ENCODE measurements around the gene SRRM3. TPM values are rescaled to one million over a fixed set of nuclear protein-coding genes. Genes with fewer than 3 reads are reported as not detected.
"Not testable (repeated sequence)": the region's sequence is repeated elsewhere in the genome, so short reads cannot be mapped to it uniquely, and the experiment has no call there.

SRRM3 gene
- total RNA-seq, 1 donor from 2014 or later, result 1.7 TPM

GRCh38 chr7:76269895-76270294 is 68.2 kb downstream of the SRRM3 start:
- H3K4me1 Mint-ChIP-seq (ENCODE audit: low read depth, unreplicated experiment), result peaks cover 10% of the 10 kb centered on the region
- DNase-seq (ENCODE audit: low read depth), result no peak
- H3K27me3 Mint-ChIP-seq (ENCODE audit: low read depth, unreplicated experiment), result peaks cover 33% of the 10 kb centered on the region
- no peak overlapping the region for H3K4me3 Mint-ChIP-seq (ENCODE audit: unreplicated experiment)
- no peaks in the 10 kb centered on the region for H3K4me1 ChIP-seq (ENCODE audit: insufficient read depth, low read length)
- no peaks in the 10 kb centered on the region for H4K20me1 ChIP-seq (ENCODE audit: insufficient read depth, low read length)
- no peak overlapping the region for H3K9ac ChIP-seq (ENCODE audit: low read length)
- peak; percentile 6 for TF ChIP-seq EZH2 (IDR thresholded peaks at IDR 0.05; ENCODE audit: insufficient read depth, low read length)
- no peak for TF ChIP-seq CTCF (IDR thresholded peaks at IDR 0.05; ENCODE audit: insufficient read depth, low read depth, low read length)
- H3K36me3 ChIP-seq (ENCODE audit: insufficient read depth, low read length), result no peaks in the 10 kb centered on the region
- H3K36me3 Mint-ChIP-seq (ENCODE audit: low read depth, unreplicated experiment), result no peaks in the 10 kb centered on the region
- peaks cover 43% of the 10 kb centered on the region for H3K27me3 ChIP-seq (ENCODE audit: insufficient read depth, low read length)
- H3K9me3 ChIP-seq (ENCODE audit: insufficient read depth, low read depth, low read length), result no peaks in the 10 kb centered on the region
- H3K4me3 ChIP-seq (ENCODE audit: insufficient read depth, low read depth, low read length), result no peak overlapping the region
- no peak for FAIRE-seq
- no peaks in the 10 kb centered on the region for H3K79me2 ChIP-seq (ENCODE audit: insufficient read depth, low read length)
- no peak overlapping the region for H3K27ac Mint-ChIP-seq (ENCODE audit: unreplicated experiment)
- no peak overlapping the region for H3K4me2 ChIP-seq (ENCODE audit: low read length)
- no peak overlapping the region for H3K27ac ChIP-seq (ENCODE audit: low read depth, low read length)
- no peaks in the 10 kb centered on the region for H3K9me3 Mint-ChIP-seq (ENCODE audit: unreplicated experiment)
- H2AFZ ChIP-seq (ENCODE audit: low read depth, low read length), result no peak overlapping the region

- H4K20me1 ChIP-seq (ENCODE audit: insufficient read depth, low read length); H3K4me3 Mint-ChIP-seq (ENCODE audit: unreplicated experiment): not testable (repeated sequence)
- peaks cover 35% of the 10 kb centered on the region for H3K27me3 Mint-ChIP-seq (ENCODE audit: low read depth, unreplicated experiment)
Observed at GRCh38 chr7:76271384-76271783, 69.7 kb downstream of the SRRM3 start.

GRCh38 chr7:76272142-76272541 is 70.4 kb downstream of the SRRM3 start:
- H3K27me3 ChIP-seq (ENCODE audit: insufficient read depth, low read length), result peaks cover 40% of the 10 kb centered on the region
- no peak for TF ChIP-seq EZH2 (IDR thresholded peaks at IDR 0.05; ENCODE audit: insufficient read depth, low read length)
- TF ChIP-seq CTCF (IDR thresholded peaks at IDR 0.05; ENCODE audit: insufficient read depth, low read depth, low read length), result no peak
- Mint-ChIP-seq H3K9me3 (ENCODE audit: unreplicated experiment) (no peaks in the 10 kb centered on the region), H3K4me3 (ENCODE audit: unreplicated experiment) (no peak overlapping the region), H3K27me3 (ENCODE audit: low read depth, unreplicated experiment) (peaks cover 31% of the 10 kb centered on the region), H3K4me1 (ENCODE audit: low read depth, unreplicated experiment) (peaks cover 10% of the 10 kb centered on the region), H3K27ac (ENCODE audit: unreplicated experiment) (no peak overlapping the region), H3K36me3 (ENCODE audit: low read depth, unreplicated experiment) (no peaks in the 10 kb centered on the region)
- H3K36me3 ChIP-seq (ENCODE audit: insufficient read depth, low read length), result no peaks in the 10 kb centered on the region
- no peaks in the 10 kb centered on the region for H3K9me3 ChIP-seq (ENCODE audit: insufficient read depth, low read depth, low read length)
- DNase-seq (ENCODE audit: low read depth), result no peak
- no peak for FAIRE-seq
- H4K20me1 ChIP-seq (ENCODE audit: insufficient read depth, low read length), result no peaks in the 10 kb centered on the region
- no peak overlapping the region for H3K9ac ChIP-seq (ENCODE audit: low read length)
- H3K79me2 ChIP-seq (ENCODE audit: insufficient read depth, low read length), result no peaks in the 10 kb centered on the region
- H3K4me3 ChIP-seq (ENCODE audit: insufficient read depth, low read depth, low read length), result no peak overlapping the region
- no peak overlapping the region for H3K27ac ChIP-seq (ENCODE audit: low read depth, low read length)
- H2AFZ ChIP-seq (ENCODE audit: low read depth, low read length), result no peak overlapping the region
- no peaks in the 10 kb centered on the region for H3K4me1 ChIP-seq (ENCODE audit: insufficient read depth, low read length)
- H3K4me2 ChIP-seq (ENCODE audit: low read length), result no peak overlapping the region

More at GRCh38 chr7:76271384-76271783, 69.7 kb downstream of the SRRM3 start:
- H3K27ac Mint-ChIP-seq (ENCODE audit: unreplicated experiment); H3K27ac ChIP-seq (ENCODE audit: low read depth, low read length); H3K4me3 ChIP-seq (ENCODE audit: insufficient read depth, low read depth, low read length); H3K4me1 ChIP-seq (ENCODE audit: insufficient read depth, low read length); H3K9ac ChIP-seq (ENCODE audit: low read length); H2AFZ ChIP-seq (ENCODE audit: low read depth, low read length); H3K9me3 Mint-ChIP-seq (ENCODE audit: unreplicated experiment); H3K36me3 Mint-ChIP-seq (ENCODE audit: low read depth, unreplicated experiment); FAIRE-seq; H3K79me2 ChIP-seq (ENCODE audit: insufficient read depth, low read length); DNase-seq (ENCODE audit: low read depth); H3K9me3 ChIP-seq (ENCODE audit: insufficient read depth, low read depth, low read length); H3K4me2 ChIP-seq (ENCODE audit: low read length); H3K36me3 ChIP-seq (ENCODE audit: insufficient read depth, low read length): not testable (repeated sequence)
- peaks cover 43% of the 10 kb centered on the region for H3K27me3 ChIP-seq (ENCODE audit: insufficient read depth, low read length)
- peaks cover 10% of the 10 kb centered on the region for H3K4me1 Mint-ChIP-seq (ENCODE audit: low read depth, unreplicated experiment)
